Ovary (tissue), 9 donors: Measurements from ENCODE around the gene AFF3. TPM values are rescaled to one million over a fixed set of nuclear protein-coding genes. Genes with fewer than 3 reads are reported as not detected.

Source experiments
- DNase-seq, 5 donors: peaks; one replicate each; pipeline ENCODE4 v3.0.0-alpha.2; 2019 to 2020
- H3K27ac ChIP-seq, 2 donors: fragments of 200-600 bp; one replicate each; pipeline versions ENCODE4 v1.5.1 to v1.8.0; 2019 to 2022
- H3K27me3 ChIP-seq: fragments of 200-600 bp; one replicate; pipeline ENCODE4 v1.8.0; 2022
- H3K36me3 ChIP-seq: fragments of 200-600 bp; sonication (generic); one replicate; pipeline ENCODE4 v1.5.1; 2019
- H3K4me1 ChIP-seq: one replicate; pipeline ENCODE4 v1.8.1; 2013; ENCODE audit warnings: mild to moderate bottlenecking, moderate library complexity; ENCODE audit not compliant: insufficient read depth
- H3K4me3 ChIP-seq: fragments of 200-600 bp; sonication (generic); one replicate; pipeline ENCODE4 v1.5.1; 2017
- H3K9me3 ChIP-seq, 2 donors: fragments of 200-600 bp in 1 of 2; sonication (generic) in 1 of 2; one replicate each; pipeline versions ENCODE4 v1.5.1 to v1.8.1; 2013 to 2019; ENCODE audit warnings: mild to moderate bottlenecking in 1 of 2, moderate library complexity in 1 of 2
- EP300 ChIP-seq: sonication (generic); formaldehyde crosslinking; IDR thresholded peaks from one replicate; pipeline ENCODE4 v1.6.1; 2017; ENCODE audit warnings: antibody characterized with exemption
- POLR2A ChIP-seq: fragments of 450-650 bp; IDR thresholded peaks from one replicate; pipeline ENCODE4 v1.6.1; 2017; ENCODE audit warnings: antibody characterized with exemption, mild to moderate bottlenecking, moderate library complexity
- WGBS, 3 donors: extraction: QIAGEN DNeasy Blood & Tissue Kit in 1 of 3; methylation state at CpG; one replicate each; pipeline versions ENCODE4 v1.1.5 to v1.1.7; 2013 to 2017; 5-methylcytosine and 5-hydroxymethylcytosine counted together
- intact Hi-C, 4 donors: fragments of 100-400 bp; cut with DNase I; formaldehyde crosslinking; loops; one replicate each; pipeline versions ENCODE4 v1.11.0 to v1.15.1; 2022 to 2023
- polyA plus RNA-seq, 2 donors: library from polyadenylated mRNA; stranded (reverse); fragments of 200-250 nt in 1 of 2; fragments of 350-450 nt in 1 of 2; fragmentation: Illumina TruSeq in 1 of 2; extraction: RNeasy Lipid Tissue Mini Kit (QIAGEN cat#74804) in 1 of 2; gene quantifications; one replicate each; pipeline ENCODE4 v1.2.3, GENCODE V29; 2013 to 2014
- total RNA-seq, 7 donors: library from RNA; depleted of rRNA in 2 of 7; stranded (reverse); fragments of >200 nt in 2 of 7; fragmentation: NEBNext Ultra II Directional in 3 of 7; extraction: Animal tissue kit (Norgen Biotek cat#: 25700) in 3 of 7; gene quantifications; one replicate each; pipeline versions ENCODE4 v1.1.0 to v1.2.4, GENCODE V29; 2016 to 2023
- TF ChIP-seq, protein P1 (sequence below), 3 donors: fragments of 450-650 bp in 2 of 3; fragments of 200-600 bp in 1 of 3; IDR thresholded peaks; one replicate each; pipeline versions ENCODE4 v1.5.1 to v1.8.0; 2016 to 2022; ENCODE audit warnings: antibody characterized with exemption in 3 of 3, mild to moderate bottlenecking in 1 of 3
- donor health status: DM: no; HTN: no; CAD: no; lungs with moderate emphysema.
- donor health status: DM: no; HTN: no; CAD: no.
- donor health status: Bipolar disorder and iron deficiency.
- donor health status: DM: yes; HTN: yes; CAD: no.
- donor health status: DM: no; HTN: no; CAD: no.
- donor health status: DM: yes; HTN: yes; CAD: no.

AFF3 gene
- total and polyA plus RNA-seq, 9 donors, result 5.9 to 40.8 (median 25.7) TPM

DNA sequence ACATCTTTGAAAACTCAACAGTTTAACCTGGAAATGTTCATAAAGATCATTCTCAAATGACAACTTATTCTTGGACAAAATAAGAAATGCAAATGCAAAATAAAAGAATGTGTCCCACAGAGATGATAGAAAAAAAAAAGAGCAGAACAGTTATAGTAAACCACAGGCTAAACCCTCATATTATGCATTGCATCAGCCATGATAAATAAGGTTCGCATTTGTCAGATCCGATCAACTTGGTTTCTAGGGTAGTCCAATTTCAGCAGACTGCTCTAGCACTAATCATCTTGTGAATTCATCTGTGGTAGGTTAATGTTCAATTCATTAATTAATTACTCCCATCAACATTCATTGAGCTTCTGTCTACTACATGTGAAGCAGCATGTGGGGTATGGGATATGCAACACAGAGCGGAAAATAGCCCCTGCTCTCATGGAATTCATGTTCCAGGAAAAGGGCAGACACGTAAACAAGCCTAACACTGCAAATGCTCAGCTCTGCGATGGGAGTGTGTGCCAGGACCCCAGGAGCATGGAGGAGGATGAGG, 336.4 kb downstream of the AFF3 start:
- Histone ChIP-seq H3K27me3 (no peaks in the 10 kb centered on the region), H3K9me3 (no peaks in the 10 kb centered on the region), H3K27ac (no peak overlapping the region), H3K4me3 (no peak overlapping the region), H3K4me1 (no peaks in the 10 kb centered on the region), H3K36me3 (no peaks in the 10 kb centered on the region)
- no peak for DNase-seq
- TF ChIP-seq, protein P1, sequence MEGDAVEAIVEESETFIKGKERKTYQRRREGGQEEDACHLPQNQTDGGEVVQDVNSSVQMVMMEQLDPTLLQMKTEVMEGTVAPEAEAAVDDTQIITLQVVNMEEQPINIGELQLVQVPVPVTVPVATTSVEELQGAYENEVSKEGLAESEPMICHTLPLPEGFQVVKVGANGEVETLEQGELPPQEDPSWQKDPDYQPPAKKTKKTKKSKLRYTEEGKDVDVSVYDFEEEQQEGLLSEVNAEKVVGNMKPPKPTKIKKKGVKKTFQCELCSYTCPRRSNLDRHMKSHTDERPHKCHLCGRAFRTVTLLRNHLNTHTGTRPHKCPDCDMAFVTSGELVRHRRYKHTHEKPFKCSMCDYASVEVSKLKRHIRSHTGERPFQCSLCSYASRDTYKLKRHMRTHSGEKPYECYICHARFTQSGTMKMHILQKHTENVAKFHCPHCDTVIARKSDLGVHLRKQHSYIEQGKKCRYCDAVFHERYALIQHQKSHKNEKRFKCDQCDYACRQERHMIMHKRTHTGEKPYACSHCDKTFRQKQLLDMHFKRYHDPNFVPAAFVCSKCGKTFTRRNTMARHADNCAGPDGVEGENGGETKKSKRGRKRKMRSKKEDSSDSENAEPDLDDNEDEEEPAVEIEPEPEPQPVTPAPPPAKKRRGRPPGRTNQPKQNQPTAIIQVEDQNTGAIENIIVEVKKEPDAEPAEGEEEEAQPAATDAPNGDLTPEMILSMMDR (IDR thresholded peaks at IDR 0.05), result no peak
- TF ChIP-seq POLR2A (no peak), EP300 (no peak)
- WGBS, 3 donors, result 95 to 96% (median 96%) methylated on average over 5 of the region's 5 CpGs
- intact Hi-C loops, result no loop called here

DNA sequence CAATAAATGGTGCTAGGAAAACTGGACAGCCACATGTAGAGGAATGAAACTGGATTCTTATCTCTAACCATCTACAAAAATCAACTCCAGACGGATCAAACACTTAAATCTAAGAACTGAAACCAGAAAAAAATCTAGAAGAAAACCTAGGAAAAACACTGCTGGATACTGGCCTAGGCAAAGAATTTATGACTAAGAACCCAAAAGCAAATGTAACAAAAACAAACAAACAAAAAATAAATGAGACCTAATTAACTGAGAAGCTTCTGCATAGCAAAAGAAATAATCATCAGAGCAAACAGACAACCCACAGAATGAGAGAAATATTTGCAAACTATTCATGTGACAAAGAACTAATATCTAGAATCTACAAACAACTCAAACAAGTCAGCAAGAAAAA, 338.5 kb downstream of the AFF3 start:
- Histone ChIP-seq H3K27me3 (no peaks in the 10 kb centered on the region), H3K4me1 (no peaks in the 10 kb centered on the region), H3K27ac (no peak overlapping the region), H3K36me3 (no peaks in the 10 kb centered on the region), H3K4me3 (no peak overlapping the region), H3K9me3 (no peaks in the 10 kb centered on the region)
- WGBS, 3 donors, result 77 to 90% (median 79%) methylated on average over 1 of the region's 1 CpG
- intact Hi-C loops, result no loop called here
- no peak for DNase-seq
- TF ChIP-seq, protein P1 (IDR thresholded peaks at IDR 0.05), result no peak
- no peak for TF ChIP-seq POLR2A
- TF ChIP-seq EP300, result no peak

DNA sequence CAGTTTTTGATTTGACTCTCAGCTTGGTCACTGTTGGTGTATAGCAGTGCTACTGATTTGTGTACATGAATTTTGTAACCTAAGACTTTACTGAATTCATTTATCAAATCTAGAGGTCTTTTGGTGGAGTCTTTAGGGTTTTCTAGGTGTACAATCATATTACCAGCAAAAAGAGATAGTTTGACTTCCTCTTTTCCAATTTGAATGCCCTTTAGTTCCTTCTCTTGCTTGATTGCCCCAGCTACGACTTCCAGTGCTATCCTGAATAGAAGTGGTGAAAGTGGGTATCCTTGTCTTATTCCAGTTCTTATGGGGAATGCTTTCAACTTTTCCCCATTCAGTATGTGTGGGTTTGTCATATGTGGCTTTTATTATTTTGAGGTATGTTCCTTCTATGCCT, 339.7 kb downstream of the AFF3 start:
- 91 to 97% (median 94%) methylated on average over 1 of the region's 1 CpG for WGBS, 3 donors
- H3K4me3 ChIP-seq, result no peak overlapping the region

DNA sequence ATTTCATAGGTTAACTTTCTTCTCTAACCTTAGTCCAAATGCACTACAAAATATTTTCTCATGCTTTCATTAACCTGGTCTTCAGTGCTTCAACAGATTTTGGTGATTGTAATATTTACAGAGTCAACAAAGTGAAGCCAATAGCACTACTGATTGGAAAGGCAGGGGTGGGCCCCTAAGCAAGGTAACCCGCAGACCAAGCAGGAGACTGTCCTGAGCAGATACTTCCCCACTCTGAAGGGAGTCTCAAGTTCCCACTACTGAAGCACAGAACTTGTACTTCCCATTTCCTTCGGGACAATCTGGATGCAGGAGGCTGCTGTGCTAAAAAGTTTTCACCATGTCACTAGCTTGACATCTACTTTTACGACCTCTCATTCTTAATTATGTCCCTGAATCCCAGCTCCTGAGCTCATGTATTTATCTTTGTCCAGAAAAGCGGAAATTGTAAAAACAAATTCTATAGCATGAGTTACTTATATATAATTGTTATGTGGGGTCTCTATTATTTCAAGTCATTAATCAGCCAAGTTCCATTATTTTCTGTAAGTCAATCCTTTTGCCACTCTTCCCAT, 341.0 kb downstream of the AFF3 start:
- no peaks in the 10 kb centered on the region for H3K36me3 ChIP-seq
- no peak overlapping the region for H3K27ac ChIP-seq
- WGBS, 3 donors, result 89 to 95% (median 91%) methylated on average over 4 of the region's 4 CpGs
- no peaks in the 10 kb centered on the region for H3K27me3 ChIP-seq
- H3K4me1 ChIP-seq, result no peaks in the 10 kb centered on the region
- H3K4me3 ChIP-seq, result no peak overlapping the region
- no peak for TF ChIP-seq POLR2A
- TF ChIP-seq, protein P1 (IDR thresholded peaks at IDR 0.05), result no peak
- TF ChIP-seq EP300, result no peak
- no peak for DNase-seq
- no peaks in the 10 kb centered on the region for H3K9me3 ChIP-seq
- intact Hi-C loops, result no loop called here

More for the DNA sequence above, 339.7 kb downstream of the AFF3 start:
- intact Hi-C loops, result no loop called here
- DNase-seq, result no peak
- Histone ChIP-seq H3K36me3 (no peaks in the 10 kb centered on the region), H3K4me1 (no peaks in the 10 kb centered on the region), H3K9me3 (no peaks in the 10 kb centered on the region), H3K27me3 (no peaks in the 10 kb centered on the region), H3K27ac (no peak overlapping the region)
- no peak for TF ChIP-seq EP300
- TF ChIP-seq POLR2A, result no peak

DNA sequence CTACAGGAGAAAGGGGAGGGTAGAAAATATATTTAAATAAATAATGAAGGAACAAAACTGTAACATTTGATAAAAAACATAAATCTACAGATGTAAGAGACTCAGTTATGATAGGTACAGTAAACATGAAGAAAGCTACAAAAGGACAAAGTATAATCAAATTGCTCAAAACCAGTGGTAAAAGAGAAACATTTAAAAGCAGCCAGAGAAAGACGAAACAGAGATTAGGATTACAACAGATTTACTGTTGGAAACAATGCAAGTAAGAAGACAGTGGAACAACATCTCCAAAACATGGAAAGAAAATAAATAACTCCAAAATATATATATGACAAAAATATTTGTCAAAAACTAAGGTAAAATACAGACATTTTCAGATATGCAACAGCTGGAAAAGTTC, 344.9 kb downstream of the AFF3 start:
- no peaks in the 10 kb centered on the region for H3K9me3 ChIP-seq
- TF ChIP-seq POLR2A (no peak), EP300 (no peak)
- TF ChIP-seq, protein P1 (IDR thresholded peaks at IDR 0.05), result no peak
- no peak for DNase-seq
- intact Hi-C loops, result no loop called here
- no peaks in the 10 kb centered on the region for H3K27me3 ChIP-seq
- H3K4me3 ChIP-seq, result no peak overlapping the region
- H3K36me3 ChIP-seq, result no peaks in the 10 kb centered on the region
- H3K27ac ChIP-seq, result no peak overlapping the region
- no peaks in the 10 kb centered on the region for H3K4me1 ChIP-seq
- 93 to 98% (median 95%) methylated on average over 1 of the region's 1 CpG for whole genome bisulfite sequencing, 3 donors
